KMS-11 (cell line): ENCODE measurements around the gene NEDD4L.

Experiments
- H2AFZ ChIP-seq: fragments of 200-600 bp; sonication (generic); 2 replicates; pipeline ENCODE4 v1.6.1; 2016; ENCODE audit warnings: antibody characterized with exemption, mixed run types, low read depth
- H3K27ac ChIP-seq: fragments of 200-600 bp; sonication (generic); 2 replicates; pipeline ENCODE4 v1.6.1; 2016; ENCODE audit warnings: mild to moderate bottlenecking, mixed run types
- H3K27me3 ChIP-seq: fragments of 200-600 bp; sonication (generic); 2 replicates; pipeline ENCODE4 v1.6.1; 2017; ENCODE audit warnings: mild to moderate bottlenecking, low read depth, mixed run types, moderate library complexity; ENCODE audit not compliant: insufficient read depth
- H3K36me3 ChIP-seq: fragments of 200-600 bp; sonication (generic); 2 replicates; pipeline ENCODE4 v1.6.1; 2017; ENCODE audit warnings: mild to moderate bottlenecking, mixed run types; ENCODE audit not compliant: insufficient read depth
- H3K4me1 ChIP-seq: fragments of 200-600 bp; sonication (generic); 2 replicates; pipeline ENCODE4 v1.6.1; 2016; ENCODE audit warnings: mild to moderate bottlenecking, low read depth, mixed run types; ENCODE audit not compliant: poor library complexity, severe bottlenecking
- H3K4me2 ChIP-seq: fragments of 200-600 bp; sonication (generic); 2 replicates; pipeline ENCODE4 v1.7.0; 2016; ENCODE audit warnings: mild to moderate bottlenecking, mixed run types
- H3K4me3 ChIP-seq: fragments of 200-600 bp; sonication (generic); IDR thresholded peaks from 2 replicates; pipeline ENCODE4 v1.6.1; 2017; ENCODE audit warnings: low read depth, low read length, mixed read lengths; ENCODE audit not compliant: insufficient read depth
- H3K79me2 ChIP-seq: fragments of 200-600 bp; sonication (generic); 2 replicates; pipeline ENCODE4 v1.6.1; 2016; ENCODE audit warnings: low read depth, mixed run types; ENCODE audit not compliant: insufficient read depth
- H3K9ac ChIP-seq: fragments of 200-600 bp; sonication (generic); 2 replicates; pipeline ENCODE4 v1.6.1; 2016; ENCODE audit warnings: mild to moderate bottlenecking, mixed run types
- H4K20me1 ChIP-seq: fragments of 200-600 bp; sonication (generic); 2 replicates; pipeline ENCODE4 v1.6.1; 2016; ENCODE audit warnings: mild to moderate bottlenecking, mixed run types; ENCODE audit not compliant: insufficient read depth
- CTCF ChIP-seq: fragments of 200-600 bp; sonication (generic); conservative IDR thresholded peaks from 2 replicates; pipeline ENCODE4 v1.6.1; 2017; ENCODE audit warnings: low read depth, mild to moderate bottlenecking, antibody characterized with exemption, low read length, moderate library complexity, mixed read lengths

NEDD4L gene

GRCh38 chr18:58387716-58388115, 343.7 kb downstream of the NEDD4L start:
- Histone ChIP-seq H4K20me1 (no peaks in the 10 kb centered on the region), H3K79me2 (no peaks in the 10 kb centered on the region), H3K4me2 (no peak overlapping the region), H3K9ac (no peak overlapping the region), H3K4me3 (no peak overlapping the region), H3K36me3 (no peaks in the 10 kb centered on the region), H3K27ac (no peak overlapping the region), H2AFZ (no peak overlapping the region), H3K4me1 (no peaks in the 10 kb centered on the region), H3K27me3 (no peaks in the 10 kb centered on the region)
- TF ChIP-seq CTCF = no peak

- Histone ChIP-seq H4K20me1 (no peaks in the 10 kb centered on the region), H3K79me2 (no peaks in the 10 kb centered on the region), H3K27me3 (no peaks in the 10 kb centered on the region), H3K4me3 (no peak overlapping the region), H2AFZ (no peak overlapping the region), H3K9ac (no peak overlapping the region), H3K27ac (no peak overlapping the region), H3K36me3 (no peaks in the 10 kb centered on the region), H3K4me1 (no peaks in the 10 kb centered on the region), H3K4me2 (no peak overlapping the region)
- TF ChIP-seq CTCF = no peak
Observed at GRCh38 chr18:58388736-58389135, 344.7 kb downstream of the NEDD4L start.

GRCh38 chr18:58389745-58390144, 345.7 kb downstream of the NEDD4L start:
- no peaks in the 10 kb centered on the region for H3K36me3 ChIP-seq
- no peaks in the 10 kb centered on the region for H3K4me1 ChIP-seq
- H3K27me3 ChIP-seq = no peaks in the 10 kb centered on the region
- no peak for TF ChIP-seq CTCF
- no peak overlapping the region for H3K9ac ChIP-seq
- no peak overlapping the region for H3K4me3 ChIP-seq
- H4K20me1 ChIP-seq = no peaks in the 10 kb centered on the region
- no peaks in the 10 kb centered on the region for H3K79me2 ChIP-seq
- H3K27ac ChIP-seq = no peak overlapping the region
- no peak overlapping the region for H2AFZ ChIP-seq
- no peak overlapping the region for H3K4me2 ChIP-seq

- no peaks in the 10 kb centered on the region for H3K27me3 ChIP-seq
- H3K4me3 ChIP-seq = no peak overlapping the region
- TF ChIP-seq CTCF = no peak
- no peaks in the 10 kb centered on the region for H3K79me2 ChIP-seq
- no peak overlapping the region for H3K9ac ChIP-seq
- H4K20me1 ChIP-seq = no peaks in the 10 kb centered on the region
- no peak overlapping the region for H3K27ac ChIP-seq
- H3K4me1 ChIP-seq = no peaks in the 10 kb centered on the region
- no peaks in the 10 kb centered on the region for H3K36me3 ChIP-seq
- no peak overlapping the region for H3K4me2 ChIP-seq
- H2AFZ ChIP-seq = no peak overlapping the region
Observed at GRCh38 chr18:58390399-58390798, 346.4 kb downstream of the NEDD4L start.
